Neural progenitor cell (in vitro differentiated cells): ENCODE data around the gene FAM168B. TPM values are rescaled to one million over a fixed set of nuclear protein-coding genes. Genes with fewer than 3 reads are reported as not detected.

Experiments
- DNase-seq: peaks from one replicate; pipeline ENCODE4 v3.0.0-alpha.2; 2016; ENCODE audit warnings: low spot score
- H2AFZ ChIP-seq: fragments of 200-600 bp; sonication (generic); replicated peaks from 2 replicates; pipeline ENCODE4 v1.6.1; 2016; ENCODE audit warnings: antibody characterized with exemption
- H3F3A ChIP-seq: fragments of 200-600 bp; sonication (generic); 2 replicates; pipeline ENCODE4 v1.6.1; 2016; ENCODE audit warnings: antibody characterized with exemption, low read depth
- H3K27ac ChIP-seq: fragments of 200-600 bp; sonication (generic); 2 replicates; pipeline ENCODE4 v1.5.1; 2016; ENCODE audit warnings: mild to moderate bottlenecking
- H3K27me3 ChIP-seq: fragments of 200-600 bp; sonication (generic); 2 replicates; pipeline ENCODE4 v1.6.1; 2016; ENCODE audit warnings: mild to moderate bottlenecking, moderate library complexity
- H3K36me3 ChIP-seq: fragments of 200-600 bp; sonication (generic); 2 replicates; pipeline ENCODE4 v1.5.1; 2016
- H3K4me1 ChIP-seq: fragments of 200-600 bp; sonication (generic); 2 replicates; pipeline ENCODE4 v1.6.1; 2016; ENCODE audit warnings: mixed run types
- H3K4me2 ChIP-seq: fragments of 200-600 bp; sonication (generic); 2 replicates; pipeline ENCODE4 v1.6.1; 2016
- H3K4me3 ChIP-seq: fragments of 200-600 bp; sonication (generic); 2 replicates; pipeline ENCODE4 v1.5.1; 2016
- H3K79me2 ChIP-seq: fragments of 200-600 bp; sonication (generic); 2 replicates; pipeline ENCODE4 v1.6.1; 2016; ENCODE audit warnings: low read depth
- H3K9ac ChIP-seq: fragments of 200-600 bp; sonication (generic); 2 replicates; pipeline ENCODE4 v1.6.1; 2016
- H3K9me3 ChIP-seq: fragments of 200-600 bp; sonication (generic); 2 replicates; pipeline ENCODE4 v1.5.1; 2016; ENCODE audit warnings: low read depth
- H4K20me1 ChIP-seq: fragments of 200-600 bp; sonication (generic); 2 replicates; pipeline ENCODE4 v1.6.1; 2016; ENCODE audit warnings: low read depth
- H3K27ac Mint-ChIP-seq: 3 replicates; pipeline ENCODE4 v1.8.0; 2021; ENCODE audit warnings: mixed read lengths
- H3K27me3 Mint-ChIP-seq: 2 replicates; pipeline ENCODE4 v1.8.0; 2022; ENCODE audit warnings: low read depth, mild to moderate bottlenecking, inconsistent platforms, moderate library complexity, mixed read lengths; ENCODE audit not compliant: insufficient read depth
- H3K36me3 Mint-ChIP-seq: 3 replicates; pipeline ENCODE4 v1.8.0; 2021; ENCODE audit warnings: mixed read lengths
- H3K4me1 Mint-ChIP-seq: 3 replicates; pipeline ENCODE4 v1.8.0; 2021; ENCODE audit warnings: mixed read lengths
- H3K4me3 Mint-ChIP-seq: 3 replicates; pipeline ENCODE4 v1.8.0; 2021; ENCODE audit warnings: mild to moderate bottlenecking, moderate library complexity, mixed read lengths
- H3K9me3 Mint-ChIP-seq: 3 replicates; pipeline ENCODE4 v1.8.0; 2020; ENCODE audit warnings: mixed read lengths
- EZH2 ChIP-seq: fragments of 200-600 bp; sonication (generic); IDR thresholded peaks from 2 replicates; pipeline ENCODE4 v1.6.1; 2017; ENCODE audit warnings: antibody characterized with exemption, mild to moderate bottlenecking, moderate library complexity
- EZH2phosphoT487 ChIP-seq: fragments of 200-600 bp; sonication (generic); IDR thresholded peaks from 2 replicates; pipeline ENCODE4 v1.6.1; 2017; ENCODE audit warnings: antibody characterized with exemption
- total RNA-seq: library from RNA; depleted of rRNA; stranded (reverse); fragments of >200 nt; gene quantifications from 2 replicates; pipeline ENCODE4 v1.2.3, GENCODE V29; 2015; ENCODE audit warnings: low replicate concordance
- TF ChIP-seq, protein P1 (sequence below): fragments of 200-600 bp; sonication (generic); IDR thresholded peaks from 2 replicates; pipeline ENCODE4 v1.5.1; 2017; ENCODE audit warnings: antibody characterized with exemption, mild to moderate bottlenecking

FAM168B gene
- total RNA-seq, 1 donor from 2014 or later, result 63.0 TPM

DNA sequence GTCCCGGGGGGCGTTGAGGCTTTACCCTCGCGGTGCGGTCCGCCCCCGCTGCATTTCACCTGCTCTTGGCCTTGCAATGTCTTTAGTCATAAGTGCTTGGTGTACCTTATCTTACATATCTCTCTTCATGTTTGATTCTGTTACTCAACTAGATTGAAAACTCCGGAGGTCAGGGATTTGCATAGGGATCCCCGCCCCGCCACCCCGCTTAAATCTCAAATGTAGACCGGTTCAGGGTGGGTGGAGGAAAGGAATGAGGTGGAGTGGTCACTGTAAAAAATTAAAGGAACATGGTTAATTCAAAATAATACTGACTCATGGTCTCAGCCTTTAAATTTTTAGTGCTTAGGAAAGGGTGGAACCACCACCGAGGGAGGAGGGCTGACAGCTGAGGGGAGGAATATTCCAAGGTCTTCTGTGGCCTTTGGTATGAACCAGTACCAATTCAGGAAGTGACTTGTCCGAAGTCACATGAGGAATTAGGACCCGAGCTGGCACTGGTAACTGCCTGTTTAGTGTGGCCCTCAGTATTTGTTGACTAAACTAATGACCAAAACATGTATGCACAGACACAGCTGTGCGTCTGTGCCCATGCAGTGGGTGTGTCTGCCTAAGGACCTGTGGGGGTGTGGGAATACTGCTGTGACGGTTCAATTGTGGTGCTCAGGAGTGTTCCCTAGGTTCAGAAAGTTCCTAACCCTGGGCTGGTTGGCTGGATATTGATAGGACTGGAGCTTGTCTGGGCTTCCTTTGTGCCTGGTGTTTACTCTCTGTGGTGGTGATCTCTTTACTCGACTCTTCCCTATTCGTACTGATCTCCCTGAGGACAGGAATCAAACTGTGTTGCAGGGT is 12.9 kb upstream of the FAM168B start:
- H3K4me2 ChIP-seq, result peak overlapping the region; percentile 98
- peak overlapping the region; percentile 76 for H3K27ac Mint-ChIP-seq
- peak overlapping the region; percentile 76 for H3K9ac ChIP-seq
- peak; percentile 23 for DNase-seq
- no peaks in the 10 kb centered on the region for H3K9me3 ChIP-seq
- no peak overlapping the region for H3K27ac ChIP-seq
- TF ChIP-seq, protein P1, sequence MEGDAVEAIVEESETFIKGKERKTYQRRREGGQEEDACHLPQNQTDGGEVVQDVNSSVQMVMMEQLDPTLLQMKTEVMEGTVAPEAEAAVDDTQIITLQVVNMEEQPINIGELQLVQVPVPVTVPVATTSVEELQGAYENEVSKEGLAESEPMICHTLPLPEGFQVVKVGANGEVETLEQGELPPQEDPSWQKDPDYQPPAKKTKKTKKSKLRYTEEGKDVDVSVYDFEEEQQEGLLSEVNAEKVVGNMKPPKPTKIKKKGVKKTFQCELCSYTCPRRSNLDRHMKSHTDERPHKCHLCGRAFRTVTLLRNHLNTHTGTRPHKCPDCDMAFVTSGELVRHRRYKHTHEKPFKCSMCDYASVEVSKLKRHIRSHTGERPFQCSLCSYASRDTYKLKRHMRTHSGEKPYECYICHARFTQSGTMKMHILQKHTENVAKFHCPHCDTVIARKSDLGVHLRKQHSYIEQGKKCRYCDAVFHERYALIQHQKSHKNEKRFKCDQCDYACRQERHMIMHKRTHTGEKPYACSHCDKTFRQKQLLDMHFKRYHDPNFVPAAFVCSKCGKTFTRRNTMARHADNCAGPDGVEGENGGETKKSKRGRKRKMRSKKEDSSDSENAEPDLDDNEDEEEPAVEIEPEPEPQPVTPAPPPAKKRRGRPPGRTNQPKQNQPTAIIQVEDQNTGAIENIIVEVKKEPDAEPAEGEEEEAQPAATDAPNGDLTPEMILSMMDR, result no peak
- TF ChIP-seq EZH2phosphoT487 (no peak), EZH2 (no peak)
- peaks cover 52% of the 10 kb centered on the region for H4K20me1 ChIP-seq
- peaks cover 17% of the 10 kb centered on the region for H3K4me1 ChIP-seq
- peaks cover 60% of the 10 kb centered on the region for H3K79me2 ChIP-seq
- peaks cover 16% of the 10 kb centered on the region for H3F3A ChIP-seq
- peak overlapping the region; percentile 93 for H2AFZ ChIP-seq
- H3K27me3 Mint-ChIP-seq, result peaks cover 4% of the 10 kb centered on the region
- H3K4me1 Mint-ChIP-seq, result peaks cover 18% of the 10 kb centered on the region
- H3K36me3 Mint-ChIP-seq, result peaks cover 6% of the 10 kb centered on the region
- peaks cover 2% of the 10 kb centered on the region for H3K9me3 Mint-ChIP-seq
- peak overlapping the region; percentile 96 for H3K4me3 Mint-ChIP-seq
- H3K36me3 ChIP-seq, result no peaks in the 10 kb centered on the region
- H3K4me3 ChIP-seq, result peak overlapping the region; percentile 98
- no peaks in the 10 kb centered on the region for H3K27me3 ChIP-seq

DNA sequence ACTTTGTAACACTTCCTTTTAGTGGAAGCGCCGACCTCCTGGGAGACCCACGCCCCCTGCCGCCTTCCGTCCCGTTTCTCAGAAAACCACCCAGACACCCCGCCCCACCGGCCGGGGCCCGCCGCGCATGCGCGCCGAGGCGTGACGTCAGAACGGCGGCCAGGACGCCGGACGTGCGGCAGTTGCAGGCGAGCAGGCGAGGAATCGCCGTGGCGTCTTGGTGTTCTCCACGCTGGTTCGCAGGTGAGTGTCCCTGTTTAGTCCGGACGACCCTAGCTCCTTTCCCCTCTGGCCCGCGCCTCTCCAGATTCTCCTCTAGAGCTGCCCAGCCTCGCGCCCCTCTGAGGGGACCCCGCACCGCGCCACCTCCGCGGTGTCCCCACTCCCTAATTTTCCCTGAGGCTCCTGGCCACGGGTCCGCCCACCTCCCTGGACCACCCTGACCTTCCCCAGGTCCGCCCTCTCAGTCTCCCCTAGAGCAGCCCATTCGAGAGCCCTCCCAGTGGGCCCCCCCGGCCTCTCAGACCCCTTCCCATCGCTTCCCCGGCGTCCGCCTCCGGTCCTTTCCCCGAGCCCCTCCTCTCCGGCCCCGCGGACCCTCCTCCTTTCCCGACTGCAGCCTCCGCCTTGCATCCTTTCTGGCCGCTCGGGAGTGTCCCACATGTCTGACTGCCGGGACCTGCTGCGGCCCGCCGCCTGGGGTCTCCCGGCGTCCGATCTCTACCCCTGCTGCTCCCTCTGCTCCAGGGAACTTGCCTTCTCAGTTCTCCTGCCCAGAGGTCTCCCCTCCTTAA is 12.1 kb upstream of the FAM168B start, which contains the start of gene PLEKHB2:
Gene PLEKHB2, plus strand, starts transcription at position 181 of the 794 bp plus-strand sequence. CDS start 15,606 bp downstream, outside the sequence.
- H4K20me1 ChIP-seq, result peaks cover 44% of the 10 kb centered on the region
- Mint-ChIP-seq H3K27ac (peak within 1 kb of the TSS; percentile 76), H3K4me3 (peak within 1 kb of the TSS; percentile 96), H3K9me3 (no peaks in the 10 kb centered on the region), H3K36me3 (peaks cover 2% of the 10 kb centered on the region), H3K27me3 (peaks cover 4% of the 10 kb centered on the region), H3K4me1 (peaks cover 18% of the 10 kb centered on the region)
- no peaks in the 10 kb centered on the region for H3K9me3 ChIP-seq
- H3K27ac ChIP-seq, result peak within 1 kb of the TSS; percentile 70
- H3K36me3 ChIP-seq, result no peaks in the 10 kb centered on the region
- peaks cover 17% of the 10 kb centered on the region for H3K4me1 ChIP-seq
- H2AFZ ChIP-seq, result peak within 1 kb of the TSS; percentile 93
- no peaks in the 10 kb centered on the region for H3K27me3 ChIP-seq
- peak within 1 kb of the TSS; percentile 76 for H3K9ac ChIP-seq
- TF ChIP-seq EZH2, result no peak
- TF ChIP-seq, protein P1, result peak; percentile 46
- peaks cover 16% of the 10 kb centered on the region for H3F3A ChIP-seq
- H3K4me2 ChIP-seq, result peak within 1 kb of the TSS; percentile 98
- peaks cover 52% of the 10 kb centered on the region for H3K79me2 ChIP-seq
- H3K4me3 ChIP-seq, result peak within 1 kb of the TSS; percentile 98
- DNase-seq, result peak; percentile 94

DNA sequence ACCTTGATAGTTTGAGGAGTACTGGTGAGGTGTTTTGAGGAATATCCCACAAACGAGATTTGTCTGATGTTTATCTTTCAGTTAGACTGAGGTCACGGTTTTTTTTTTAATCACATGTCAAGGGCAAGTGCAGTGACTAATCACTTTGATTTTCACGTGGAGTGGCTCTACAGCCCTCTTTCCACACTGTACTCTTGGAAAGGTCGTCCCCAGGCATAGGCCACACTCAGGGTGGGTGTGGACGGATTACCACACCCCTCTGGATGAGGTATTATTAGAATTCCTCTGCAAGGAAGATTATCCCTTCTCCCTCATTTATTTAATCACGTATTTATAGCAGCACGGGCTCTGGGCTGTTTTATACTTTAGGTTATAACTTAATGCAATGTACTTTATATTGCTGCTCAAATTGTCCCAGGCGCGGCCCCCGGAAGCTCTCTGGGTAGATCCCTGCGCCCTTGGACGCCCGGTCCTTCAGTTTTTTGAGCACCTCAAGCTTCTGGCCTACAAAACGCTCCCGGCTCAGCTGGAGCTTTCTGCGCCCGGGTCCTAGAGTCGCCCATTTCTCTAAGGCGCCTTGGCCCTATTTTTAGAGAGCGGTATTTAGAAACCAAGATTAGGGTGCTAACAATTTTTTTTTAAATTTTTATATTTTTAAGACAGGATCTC is 11.4 kb upstream of the FAM168B start:
- Histone ChIP-seq H3K4me3 (peak overlapping the region; percentile 98), H2AFZ (peak overlapping the region; percentile 93), H3K36me3 (no peaks in the 10 kb centered on the region), H3K4me2 (peak overlapping the region; percentile 98), H3K9ac (no peak overlapping the region), H3K79me2 (peaks cover 44% of the 10 kb centered on the region), H3K9me3 (no peaks in the 10 kb centered on the region), H3F3A (peaks cover 16% of the 10 kb centered on the region), H4K20me1 (peaks cover 40% of the 10 kb centered on the region), H3K4me1 (peaks cover 17% of the 10 kb centered on the region), H3K27ac (peak overlapping the region; percentile 53), H3K27me3 (no peaks in the 10 kb centered on the region)
- Mint-ChIP-seq H3K27ac (peak overlapping the region; percentile 68), H3K36me3 (no peaks in the 10 kb centered on the region), H3K4me3 (peak overlapping the region; percentile 96), H3K4me1 (peaks cover 18% of the 10 kb centered on the region), H3K27me3 (peaks cover 6% of the 10 kb centered on the region), H3K9me3 (no peaks in the 10 kb centered on the region)
- no peak for DNase-seq
- TF ChIP-seq EZH2phosphoT487 (no peak), EZH2 (no peak)
- TF ChIP-seq, protein P1, result no peak
